Measurements from ENCODE around the gene GAB4. TPM values are rescaled to one million over a fixed set of nuclear protein-coding genes. Genes with fewer than 3 reads are reported as not detected.

Gene GAB4
- total and polyA plus RNA-seq, 2 of the 4 experiments (the other 2 are of a cell fraction): not detected

GRCh38 chr22:16960884-16961249 lies 47.2 kb downstream of the GAB4 start:
- no peak overlapping the region for H2BK5ac ChIP-seq (ENCODE audit: low read depth, low read length, poor library complexity, severe bottlenecking)
- H2AK5ac ChIP-seq (ENCODE audit: low read depth, low read length): no peak overlapping the region
- H4K8ac ChIP-seq (ENCODE audit: low read depth in 2 of 2, low read length in 2 of 2): no peak overlapping the region
- no peak overlapping the region for H3K4ac ChIP-seq (ENCODE audit: low read depth, low read length)
- H3K18ac ChIP-seq (ENCODE audit: low read depth, low read length): no peak overlapping the region
- no peak overlapping the region for H3K14ac ChIP-seq (replicated peaks; ENCODE audit: low read depth, low read length)
- H3K23ac ChIP-seq (ENCODE audit: low read depth, low read length): no peak overlapping the region
- H2BK15ac ChIP-seq (ENCODE audit: low read depth, low read length): no peak overlapping the region
- no CpG with 5 or more reads among the region's 4 CpGs for WGBS, 2 experiments (ENCODE audit: extremely low coverage in 2 of 2, insufficient read length in 1 of 2)
- H2BK20ac ChIP-seq (ENCODE audit: low read depth, low read length): no peak overlapping the region
- no peaks in the 10 kb centered on the region for H4K20me1 ChIP-seq (ENCODE audit: insufficient read depth, low read length)
- H3K4me2 ChIP-seq (ENCODE audit: low read depth, low read length): no peak overlapping the region
- no peak overlapping the region for H3K4me3 ChIP-seq (ENCODE audit: insufficient read depth, low read depth, low read length)
- TF ChIP-seq CEBPB (IDR thresholded peaks at IDR 0.05; ENCODE audit: low read depth, low read length): no peak
- H2BK120ac ChIP-seq (ENCODE audit: low read depth, low read length): no peak overlapping the region
- ChIA-PET CTCF (no interaction called here), POLR2A (ENCODE audit: unreplicated experiment) (no interaction called here)
- ATAC-seq (ENCODE audit: low read depth): no peak
- no TSS peak for BruUV-seq (replicated peaks)
- H3K79me1 ChIP-seq (ENCODE audit: low read depth in 1 of 2, low read length in 2 of 2): no peaks in the 10 kb centered on the region
- peaks cover 39% of the 10 kb centered on the region for H3K9me3 ChIP-seq (ENCODE audit: control insufficient read depth, insufficient read depth, low read length)
- no peak overlapping the region for H3K9ac ChIP-seq (ENCODE audit: low read depth, low read length)
- H4K91ac ChIP-seq (ENCODE audit: insufficient read depth, low read depth, low read length): no peak overlapping the region
- intact Hi-C loops (cut with micrococcal nuclease): no loop called here
- H2AFZ ChIP-seq (replicated peaks; ENCODE audit: low read length, poor library complexity): no peak overlapping the region
- dilution Hi-C loops (cut with HindIII; ENCODE audit: low sequenced_read_pairs, unreplicated experiment): no loop called here
- H2AK9ac ChIP-seq (replicated peaks; ENCODE audit: low read depth, low read length, poor library complexity): no peak overlapping the region
- H3K4me1 ChIP-seq (ENCODE audit: control insufficient read depth, insufficient read depth, low read length): no peaks in the 10 kb centered on the region
- no peak overlapping the region for H3K56ac ChIP-seq (ENCODE audit: extremely low read depth, insufficient read depth, low read length)
- no peak overlapping the region for H3K27ac ChIP-seq (ENCODE audit: insufficient read depth, low read length)
- H4K5ac ChIP-seq (ENCODE audit: low read depth, low read length): no peak overlapping the region
- no peaks in the 10 kb centered on the region for H3K36me3 ChIP-seq (ENCODE audit: control insufficient read depth, insufficient read depth, low read length)
- no peaks in the 10 kb centered on the region for H3K27me3 ChIP-seq (ENCODE audit: control insufficient read depth, insufficient read depth, low read length)
- DNase-seq: no peak
- no peaks in the 10 kb centered on the region for H3K9me1 ChIP-seq (ENCODE audit: insufficient read depth, low read length)
- in situ Hi-C loops (cut with MboI; ENCODE audit: low sequenced_read_pairs): no loop called here

Data from IMR-90 (cell line).